ENCODE data around the gene PIGP. TPM values are rescaled to one million over a fixed set of nuclear protein-coding genes. Genes with fewer than 3 reads are reported as not detected.

PIGP gene
- total and polyA plus RNA-seq, 9 of the 15 experiments (the other 6 are each of a cell fraction or from before 2014, with no cell fraction given), result 18.3 to 122 (median 35.6) TPM

- TF ChIP-seq PREB (CRISPR knock-in tag; IDR thresholded peaks at IDR 0.05) (no peak), POLR2H (tag; IDR thresholded peaks at IDR 0.05; ENCODE audit: low read depth) (no peak), MAFG (tag; conservative IDR thresholded peaks at IDR 0.05) (peak; percentile 69), STAT5B (CRISPR knock-in tag; IDR thresholded peaks at IDR 0.05) (no peak), CC2D1A (IDR thresholded peaks at IDR 0.05) (no peak), SREBF1 (IDR thresholded peaks at IDR 0.05; ENCODE audit: borderline replicate concordance, low read depth, low read length) (no peak), TAL1 (IDR thresholded peaks at IDR 0.05) (peak; percentile 80), CREM (IDR thresholded peaks at IDR 0.05; ENCODE audit: low read depth) (no peak), ILF3 (IDR thresholded peaks at IDR 0.05; ENCODE audit: borderline replicate concordance) (no peak), ATF1 (CRISPR knock-in tag; IDR thresholded peaks at IDR 0.05) (no peak), ATF1 (tag; IDR thresholded peaks at IDR 0.05) (0 out of 2 replicates have a peak, but pooled peaks have one; percentile 19), KLF1 (tag; IDR thresholded peaks at IDR 0.05) (no peak), ZNF76 (CRISPR knock-in tag; IDR thresholded peaks at IDR 0.05; ENCODE audit: borderline replicate concordance) (no peak), PRMT5 (CRISPR knock-in tag; IDR thresholded peaks at IDR 0.05) (no peak), NUFIP1 (IDR thresholded peaks at IDR 0.05; ENCODE audit: partially characterized antibody) (no peak), MYBL2 (IDR thresholded peaks at IDR 0.05; ENCODE audit: low read depth) (no peak), MYBL2 (CRISPR knock-in tag; IDR thresholded peaks at IDR 0.05; ENCODE audit: borderline replicate concordance) (no peak), ZBTB17 (CRISPR knock-in tag; IDR thresholded peaks at IDR 0.05) (no peak), SMARCA4 (IDR thresholded peaks at IDR 0.05) (peak; percentile 89), KDM5B (IDR thresholded peaks at IDR 0.05; ENCODE audit: insufficient replicate concordance, low read depth, low read length) (no peak), ZC3H11A (IDR thresholded peaks at IDR 0.05; ENCODE audit: low read depth, low read length) (no peak), MTA3 (IDR thresholded peaks at IDR 0.05; ENCODE audit: borderline replicate concordance) (no peak), ID3 (CRISPR knock-in tag; IDR thresholded peaks at IDR 0.05) (no peak), ID3 (tag; IDR thresholded peaks at IDR 0.05) (no peak), HMBOX1 (IDR thresholded peaks at IDR 0.05) (no peak), RBM14 (IDR thresholded peaks at IDR 0.05; ENCODE audit: borderline replicate concordance, insufficient read depth, low read depth, low read length) (no peak), ZC3H4 (CRISPR knock-in tag; IDR thresholded peaks at IDR 0.05; ENCODE audit: borderline replicate concordance) (no peak), RFX7 (CRISPR knock-in tag; IDR thresholded peaks at IDR 0.05) (no peak), NBN (IDR thresholded peaks at IDR 0.05; ENCODE audit: low read depth) (no peak), MXD1 (CRISPR knock-in tag; IDR thresholded peaks at IDR 0.05; ENCODE audit: borderline replicate concordance, poor library complexity, severe bottlenecking) (no peak)
Measured at GRCh38 chr21:37017951-37018679, 54.8 kb downstream of the PIGP start (continued).

All from K562 (cell line).